Heart right ventricle (tissue), 16 donors: ENCODE measurements around the gene ADGRD1. TPM values are rescaled to one million over a fixed set of nuclear protein-coding genes. Genes with fewer than 3 reads are reported as not detected.

Experiments used
- ATAC-seq, 8 donors: fragments of 200-7000 bp; cut with Tn5 transposase; one replicate each; pipeline ENCODE4 v1.9.1; 2020; ENCODE audit warnings: mild to moderate bottlenecking in 8 of 8, moderate library complexity in 8 of 8, moderate number of reproducible peaks in 1 of 8
- DNase-seq, 2 donors: peaks; one replicate each; pipeline ENCODE4 v3.0.0-alpha.2; 2020
- H3K27ac ChIP-seq, 10 donors: fragments of 200-600 bp; sonication (generic) in 2 of 10; one replicate each; pipeline versions ENCODE4 v1.5.0 to v1.8.0; 2020 to 2022; ENCODE audit warnings: mild to moderate bottlenecking in 3 of 10
- H3K27me3 ChIP-seq, 7 donors: fragments of 200-600 bp; one replicate each; pipeline ENCODE4 v1.8.0; 2021 to 2022; ENCODE audit warnings: mild to moderate bottlenecking in 2 of 7
- H3K36me3 ChIP-seq, 9 donors: fragments of 200-600 bp; sonication (generic) in 1 of 9; one replicate each; pipeline versions ENCODE4 v1.5.0 to v1.8.0; 2020 to 2022; ENCODE audit warnings: mild to moderate bottlenecking in 2 of 9
- H3K4me1 ChIP-seq, 9 donors: fragments of 200-600 bp; sonication (generic) in 1 of 9; one replicate each; pipeline versions ENCODE4 v1.5.0 to v1.8.0; 2020 to 2022; ENCODE audit warnings: mild to moderate bottlenecking in 4 of 9
- H3K4me3 ChIP-seq, 10 donors: fragments of 200-600 bp; sonication (generic) in 2 of 10; one replicate each; pipeline versions ENCODE4 v1.5.0 to v1.8.0; 2020 to 2022; ENCODE audit warnings: mild to moderate bottlenecking in 7 of 10, moderate library complexity in 2 of 10
- H3K9me3 ChIP-seq, 11 donors: fragments of 200-600 bp in 10 of 11; sonication (generic) in 2 of 11; one replicate each; pipeline versions ENCODE4 v1.5.0 to v1.8.0; 2013 to 2022; ENCODE audit warnings: mild to moderate bottlenecking in 2 of 11, control low read depth in 1 of 11, moderate library complexity in 1 of 11
- WGBS, 2 donors: extraction: QIAGEN DNeasy Blood & Tissue Kit; methylation state at CpG; one replicate each; pipeline ENCODE4 v1.1.7; 2013; ENCODE audit warnings: inconsistent platforms in 1 of 2; 5-methylcytosine and 5-hydroxymethylcytosine counted together
- intact Hi-C, 10 donors: fragments of 100-400 bp; cut with DNase I; formaldehyde crosslinking; loops; one replicate each; pipeline versions ENCODE4 v1.11.1 to v1.14.2; 2022
- polyA plus RNA-seq, 2 donors: library from polyadenylated mRNA; stranded (reverse); fragments of 200-250 nt; gene quantifications; one replicate each; pipeline ENCODE4 v1.2.3, GENCODE V29; 2013
- total RNA-seq, 10 donors: library from RNA; stranded (reverse); fragmentation: NEBNext Ultra II Directional in 3 of 10; extraction: Animal tissue kit (Norgen Biotek cat#: 25700) in 3 of 10; gene quantifications; one replicate each; pipeline versions ENCODE4 v1.2.1 to v1.2.4, GENCODE V29; 2021 to 2023
- TF ChIP-seq, protein P1 (sequence below), 9 donors: fragments of 200-600 bp; sonication (generic) in 2 of 9; IDR thresholded peaks; one replicate each; pipeline versions ENCODE4 v1.5.0 to v1.8.0; 2021 to 2022; ENCODE audit warnings: antibody characterized with exemption in 9 of 9, mild to moderate bottlenecking in 5 of 9, moderate library complexity in 1 of 9
- donor health status: Arrhythmogenic right ventricular cardiomyopathy.
- donor health status: ischemic (EF 13 %, LVEDD 7.1; RV severe dilation, severe dysfunction).
- donor health status: healthy with polysubstance abuse.
- donor health status: DM: no; HTN: yes; CAD: no.
- donor health status: DM: no; HTN: no; CAD: no.
- donor health status: ischemic (EF 25% LVEDD 6.9; RV normal size, moderate dysfunction).
- donor health status: ischemic (EF 25% LVEDD 5.7; RV mildly dilated, moderate dysfunction).
- donor health status: healthy.
- donor health status: DM: yes; HTN: yes; CAD: no.
- donor health status: Ischemic cardiomyopathy.
- donor health status: ischemic (EF 35%, LVEDD 5.7; RV mildly dilated, moderate dysfunction).
- donor health status: nonischemic (EF 11% LVEDD 7.7; RV severe dilation, severe dysfunction).
- donor health status: DM: yes; HTN: yes; CAD: no.
- donor health status: PGD.
- donor health status: ischemic (EF 29% LVEDD 5.4; RV normal size, mild dysfunction).
- donor health status: nonischemic (EF 23%, LVEDD 6.1; RV moderate dilation, normal function).

Gene ADGRD1
- total and polyA plus RNA-seq, 12 donors = 16.8 to 157 (median 69.7) TPM

- DNase-seq (no peak), ATAC-seq (no peak)
- 85 to 89% methylated on average over 9 of the region's 9 CpGs for WGBS, 2 donors
- H3K4me3 ChIP-seq = no peak overlapping the region
- H3K4me1 ChIP-seq = peaks cover 7 to 18% (median 12%) of the 10 kb centered on the region in 9 donors
- no peaks in the 10 kb centered on the region for H3K27me3 ChIP-seq
- H3K36me3 ChIP-seq = peaks cover 0 to 43% (median 0%) of the 10 kb centered on the region in 9 donors
- H3K9me3 ChIP-seq = no peaks in the 10 kb centered on the region
- TF ChIP-seq, protein P1, sequence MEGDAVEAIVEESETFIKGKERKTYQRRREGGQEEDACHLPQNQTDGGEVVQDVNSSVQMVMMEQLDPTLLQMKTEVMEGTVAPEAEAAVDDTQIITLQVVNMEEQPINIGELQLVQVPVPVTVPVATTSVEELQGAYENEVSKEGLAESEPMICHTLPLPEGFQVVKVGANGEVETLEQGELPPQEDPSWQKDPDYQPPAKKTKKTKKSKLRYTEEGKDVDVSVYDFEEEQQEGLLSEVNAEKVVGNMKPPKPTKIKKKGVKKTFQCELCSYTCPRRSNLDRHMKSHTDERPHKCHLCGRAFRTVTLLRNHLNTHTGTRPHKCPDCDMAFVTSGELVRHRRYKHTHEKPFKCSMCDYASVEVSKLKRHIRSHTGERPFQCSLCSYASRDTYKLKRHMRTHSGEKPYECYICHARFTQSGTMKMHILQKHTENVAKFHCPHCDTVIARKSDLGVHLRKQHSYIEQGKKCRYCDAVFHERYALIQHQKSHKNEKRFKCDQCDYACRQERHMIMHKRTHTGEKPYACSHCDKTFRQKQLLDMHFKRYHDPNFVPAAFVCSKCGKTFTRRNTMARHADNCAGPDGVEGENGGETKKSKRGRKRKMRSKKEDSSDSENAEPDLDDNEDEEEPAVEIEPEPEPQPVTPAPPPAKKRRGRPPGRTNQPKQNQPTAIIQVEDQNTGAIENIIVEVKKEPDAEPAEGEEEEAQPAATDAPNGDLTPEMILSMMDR (IDR thresholded peaks at IDR 0.05) = no peak
- no peak overlapping the region for H3K27ac ChIP-seq
- intact Hi-C loops = loop anchor here in 5 of 10 donors (5.0 to 10.0 kb wide), 2 partner anchors 217 to 220 kb away; no protein-coding TSS in a partner anchor
These were observed 181.0 kb downstream of the ADGRD1 start for GRCh38 chr12:131134523-131135310.

DNA sequence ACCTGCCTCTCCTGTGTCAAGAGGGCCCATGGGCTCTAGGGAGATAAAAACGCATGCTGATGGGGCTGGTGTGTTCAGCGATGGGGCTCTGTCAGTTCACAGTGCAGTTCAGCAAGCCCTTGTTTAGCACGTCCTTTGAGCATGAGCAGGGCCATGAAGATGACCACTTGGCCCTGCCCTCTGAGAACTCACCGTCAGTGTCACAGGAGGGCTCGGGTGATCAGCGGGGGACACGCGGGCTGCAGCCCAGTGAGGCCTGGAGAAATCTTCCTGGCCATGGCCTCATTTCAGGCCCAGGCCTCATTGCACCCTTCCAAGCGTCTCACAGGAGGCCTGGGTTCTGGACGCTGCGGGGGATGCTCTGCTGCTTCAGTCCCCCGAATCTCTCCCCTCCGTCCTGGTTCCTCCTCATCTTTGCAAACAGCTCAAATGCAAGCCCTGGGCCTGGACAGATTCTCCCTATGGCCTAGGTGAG, 181.6 kb downstream of the ADGRD1 start:
- Histone ChIP-seq H3K9me3 (no peaks in the 10 kb centered on the region), H3K4me1 (peaks cover 7 to 18% (median 12%) of the 10 kb centered on the region in 9 donors), H3K27ac (no peak overlapping the region), H3K36me3 (peaks cover 0 to 45% (median 0%) of the 10 kb centered on the region in 9 donors), H3K27me3 (no peaks in the 10 kb centered on the region), H3K4me3 (no peak overlapping the region)
- DNase-seq = no peak
- intact Hi-C loops = loop anchor here in 3 of 10 donors (10.0 kb wide), 1 partner anchor 221 kb away; no protein-coding TSS in a partner anchor
- WGBS, 2 donors = 92 to 93% methylated on average over 13 of the region's 13 CpGs
- TF ChIP-seq, protein P1 (IDR thresholded peaks at IDR 0.05) = no peak
- no peak for ATAC-seq

- ATAC-seq (no peak), DNase-seq (no peak)
- no peaks in the 10 kb centered on the region for H3K27me3 ChIP-seq
- H3K9me3 ChIP-seq = no peaks in the 10 kb centered on the region
- TF ChIP-seq, protein P1 (IDR thresholded peaks at IDR 0.05) = no peak
- peaks cover 0 to 45% (median 0%) of the 10 kb centered on the region in 9 donors for H3K36me3 ChIP-seq
- H3K4me1 ChIP-seq = peaks cover 7 to 18% (median 12%) of the 10 kb centered on the region in 9 donors
- H3K27ac ChIP-seq = no peak overlapping the region
- H3K4me3 ChIP-seq = no peak overlapping the region
- 87 to 90% methylated on average over 19 of the region's 19 CpGs for WGBS, 2 donors
- intact Hi-C loops = loop anchor here in 3 of 10 donors (10.0 kb wide), 1 partner anchor 221 kb away; no protein-coding TSS in a partner anchor
These were observed 182.3 kb downstream of the ADGRD1 start for GRCh38 chr12:131135786-131136538.

DNA sequence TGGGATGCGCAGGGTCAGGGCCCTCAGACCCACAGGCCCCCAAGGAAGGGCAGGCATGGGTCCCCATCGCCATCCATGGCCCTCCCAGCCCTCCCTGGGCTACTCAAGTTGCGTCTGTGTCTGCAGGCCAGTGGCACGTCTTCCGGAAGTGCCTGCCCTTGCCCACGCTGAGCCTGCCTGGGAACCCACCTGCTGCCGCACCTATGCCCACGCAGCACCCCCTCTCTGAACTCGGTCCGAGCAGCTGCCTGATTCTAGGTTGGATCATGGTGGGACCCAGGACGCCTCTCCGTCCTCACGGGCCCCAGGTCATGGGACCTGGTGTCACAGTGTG, 182.8 kb downstream of the ADGRD1 start:
- H3K36me3 ChIP-seq = peaks cover 0 to 45% (median 0%) of the 10 kb centered on the region in 9 donors
- no peak for ATAC-seq
- TF ChIP-seq, protein P1 (IDR thresholded peaks at IDR 0.05) = no peak
- H3K27ac ChIP-seq = no peak overlapping the region
- DNase-seq = no peak
- H3K9me3 ChIP-seq = no peaks in the 10 kb centered on the region
- 89 to 95% methylated on average over 13 of the region's 13 CpGs for WGBS, 2 donors
- H3K4me1 ChIP-seq = peaks cover 6 to 12% (median 8%) of the 10 kb centered on the region in 9 donors
- H3K27me3 ChIP-seq = no peaks in the 10 kb centered on the region
- intact Hi-C loops = loop anchor here in 3 of 10 donors (10.0 kb wide), 1 partner anchor 222 kb away; no protein-coding TSS in a partner anchor
- H3K4me3 ChIP-seq = no peak overlapping the region
